Mammary epithelial cell (primary cell): ENCODE data around the gene ROBO1.

Experiments
- EZH2 ChIP-seq: IDR thresholded peaks from 2 replicates; pipeline ENCODE4 v1.6.1; 2012; ENCODE audit warnings: low read length, inconsistent platforms, borderline replicate concordance
- TF ChIP-seq, protein P1 (sequence below), 2 donors: IDR thresholded peaks in 1 of 2; conservative IDR thresholded peaks in 1 of 2; 2 replicates each; pipeline ENCODE4 v1.5.1; 2011 to 2012; ENCODE audit warnings: inconsistent platforms in 2 of 2, low read length in 2 of 2, mild to moderate bottlenecking in 2 of 2, control low read depth in 1 of 2, low read depth in 1 of 2; ENCODE audit not compliant: insufficient read depth in 1 of 2; ENCODE audit errors: extremely low read depth in 1 of 2

DNA sequence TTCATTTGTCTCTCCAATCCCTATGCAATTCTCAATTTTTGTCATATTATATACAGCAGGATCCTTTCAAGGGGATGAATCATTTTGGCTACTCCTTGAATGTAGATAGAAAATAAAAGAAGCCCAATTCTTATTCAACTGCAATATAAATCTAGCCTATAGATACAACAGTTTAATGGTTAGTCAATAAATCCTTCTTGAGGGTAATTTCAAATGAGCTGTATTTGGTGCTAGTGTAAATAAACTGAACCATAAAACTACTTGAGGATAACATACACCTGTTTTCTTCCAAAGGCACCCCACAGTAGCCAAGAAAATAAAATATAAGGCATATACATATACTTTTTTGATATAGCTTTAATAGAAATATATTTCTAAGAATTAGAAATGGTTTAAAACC lies 830.3 kb downstream of the ROBO1 start:
- TF ChIP-seq, protein P1, sequence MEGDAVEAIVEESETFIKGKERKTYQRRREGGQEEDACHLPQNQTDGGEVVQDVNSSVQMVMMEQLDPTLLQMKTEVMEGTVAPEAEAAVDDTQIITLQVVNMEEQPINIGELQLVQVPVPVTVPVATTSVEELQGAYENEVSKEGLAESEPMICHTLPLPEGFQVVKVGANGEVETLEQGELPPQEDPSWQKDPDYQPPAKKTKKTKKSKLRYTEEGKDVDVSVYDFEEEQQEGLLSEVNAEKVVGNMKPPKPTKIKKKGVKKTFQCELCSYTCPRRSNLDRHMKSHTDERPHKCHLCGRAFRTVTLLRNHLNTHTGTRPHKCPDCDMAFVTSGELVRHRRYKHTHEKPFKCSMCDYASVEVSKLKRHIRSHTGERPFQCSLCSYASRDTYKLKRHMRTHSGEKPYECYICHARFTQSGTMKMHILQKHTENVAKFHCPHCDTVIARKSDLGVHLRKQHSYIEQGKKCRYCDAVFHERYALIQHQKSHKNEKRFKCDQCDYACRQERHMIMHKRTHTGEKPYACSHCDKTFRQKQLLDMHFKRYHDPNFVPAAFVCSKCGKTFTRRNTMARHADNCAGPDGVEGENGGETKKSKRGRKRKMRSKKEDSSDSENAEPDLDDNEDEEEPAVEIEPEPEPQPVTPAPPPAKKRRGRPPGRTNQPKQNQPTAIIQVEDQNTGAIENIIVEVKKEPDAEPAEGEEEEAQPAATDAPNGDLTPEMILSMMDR (conservative IDR thresholded peaks at IDR 0.05 in 1 of 2, IDR thresholded peaks at IDR 0.05 in 1 of 2; ENCODE audit: extremely low read depth in 1 of 2, insufficient read depth in 1 of 2, low read depth in 1 of 2, low read length in 2 of 2) = no peak
- no peak for TF ChIP-seq EZH2
